HEK293T (cell line): ENCODE data around the gene CNOT6.

Experiments used
- CTCF ChIA-PET: fragments of 350-600 bp; formaldehyde crosslinking; extraction: SDS; loops from one replicate; lab custom pipeline; 2021; ENCODE audit warnings: antibody characterized with exemption, inconsistent platforms; lab: Yijun Ruan, JAX
- POLR2A ChIA-PET: fragments of 350-600 bp; formaldehyde crosslinking; extraction: SDS; loops from one replicate; lab custom pipeline; 2020; ENCODE audit warnings: antibody characterized with exemption, inconsistent platforms; lab: Yijun Ruan, JAX
- DNase-seq: peaks from one replicate; pipeline ENCODE4 v3.0.0; 2012; ENCODE audit warnings: mixed read lengths; ENCODE audit errors: extremely low spot score
- ARNT ChIP-seq: fragments of 450-650 bp; IDR thresholded peaks from 2 replicates; pipeline ENCODE4 v1.6.1; 2017; ENCODE audit warnings: mild to moderate bottlenecking
- BHLHE40 ChIP-seq: fragments of 450-650 bp; IDR thresholded peaks from 2 replicates; pipeline ENCODE4 v1.6.1; 2016; ENCODE audit warnings: mild to moderate bottlenecking, moderate library complexity, borderline replicate concordance
- CTBP1 ChIP-seq: fragments of 450-650 bp; IDR thresholded peaks from 2 replicates; pipeline ENCODE4 v1.6.1; 2016; ENCODE audit warnings: borderline replicate concordance
- ELF4 ChIP-seq: fragments of 450-650 bp; IDR thresholded peaks from 2 replicates; pipeline ENCODE4 v1.6.1; 2017; ENCODE audit warnings: antibody characterized with exemption
- FOXA1 ChIP-seq: fragments of 450-650 bp; IDR thresholded peaks from 2 replicates; pipeline ENCODE4 v1.6.1; 2016; ENCODE audit warnings: mild to moderate bottlenecking
- FOXK2 ChIP-seq: fragments of 450-650 bp; IDR thresholded peaks from 2 replicates; pipeline ENCODE4 v1.6.1; 2016; ENCODE audit warnings: mild to moderate bottlenecking
- FOXM1 ChIP-seq: fragments of 450-650 bp; IDR thresholded peaks from 2 replicates; pipeline ENCODE4 v1.6.1; 2017; ENCODE audit warnings: mild to moderate bottlenecking, borderline replicate concordance
- HDGF ChIP-seq: fragments of 450-650 bp; IDR thresholded peaks from 2 replicates; pipeline ENCODE4 v1.6.1; 2017; ENCODE audit warnings: antibody characterized with exemption, borderline replicate concordance
- L3MBTL2 ChIP-seq: fragments of 450-650 bp; conservative IDR thresholded peaks from 2 replicates; pipeline ENCODE4 v1.6.1; 2016; ENCODE audit warnings: mild to moderate bottlenecking
- LEF1 ChIP-seq: fragments of 450-650 bp; IDR thresholded peaks from 2 replicates; pipeline ENCODE4 v1.6.1; 2017; ENCODE audit warnings: mild to moderate bottlenecking, borderline replicate concordance
- NFRKB ChIP-seq: fragments of 450-650 bp; IDR thresholded peaks from 2 replicates; pipeline ENCODE4 v1.6.1; 2016; ENCODE audit warnings: mild to moderate bottlenecking, moderate library complexity
- SP1 ChIP-seq: fragments of 450-650 bp; IDR thresholded peaks from 2 replicates; pipeline ENCODE4 v1.6.1; 2017
- SUZ12 ChIP-seq: fragments of 450-650 bp; IDR thresholded peaks from 2 replicates; pipeline ENCODE4 v1.6.1; 2016; ENCODE audit warnings: mild to moderate bottlenecking
- TARDBP ChIP-seq: fragments of 450-650 bp; IDR thresholded peaks from 2 replicates; pipeline ENCODE4 v1.6.1; 2016
- ZNF384 ChIP-seq: fragments of 450-650 bp; IDR thresholded peaks from 2 replicates; pipeline ENCODE4 v1.6.1; 2016
- TF ChIP-seq, protein P1 (sequence below): fragments of 450-650 bp; IDR thresholded peaks from 2 replicates; pipeline ENCODE4 v1.6.1; 2016

Gene CNOT6

DNA sequence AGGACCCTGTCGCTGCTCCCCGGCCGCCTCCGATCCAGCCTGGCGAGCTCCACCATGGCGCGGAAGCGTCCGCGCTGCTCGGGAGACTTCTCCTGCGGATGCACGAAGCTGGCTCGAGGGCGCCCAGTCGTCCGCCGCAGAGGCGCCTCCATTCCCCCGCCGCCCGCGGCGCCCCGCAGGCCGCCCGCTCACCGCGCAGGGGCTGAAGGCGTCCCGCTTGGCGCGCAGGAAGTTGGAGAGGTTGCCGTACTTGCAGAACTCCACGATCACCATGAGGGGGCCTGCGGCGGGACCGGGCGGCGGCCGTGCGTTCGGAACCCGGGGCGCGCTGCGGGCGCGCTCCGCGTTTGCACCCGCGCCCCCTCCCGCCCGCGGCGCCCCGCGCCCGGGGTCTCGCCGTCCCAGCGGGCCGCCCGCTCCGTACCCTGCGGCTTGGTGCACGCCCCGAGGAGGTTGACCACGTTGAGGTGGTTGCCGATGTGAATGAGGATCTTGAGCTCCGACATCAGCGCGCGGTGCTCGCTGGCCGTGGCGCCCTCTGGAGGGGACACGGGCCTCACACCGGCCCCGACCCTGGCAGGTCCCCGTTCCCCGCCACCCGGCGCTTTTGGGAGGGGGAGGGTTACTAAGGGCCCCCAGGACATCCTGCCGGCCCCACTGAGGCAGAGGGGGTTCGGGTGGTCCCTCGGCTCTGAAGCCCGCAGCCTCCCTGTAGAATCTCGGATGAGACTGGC lies 124.8 kb downstream of the CNOT6 start:
- TF ChIP-seq FOXM1: peak; percentile 58; the same call in 1 of the 2 replicates
- TF ChIP-seq BHLHE40: no peak
- peak; percentile 93 for DNase-seq
- CTCF ChIA-PET: interaction anchor here (0.6 to 1.6 kb wide), 14 partner anchors 9 to 554 kb away, joined by 3 to 11 read pairs (median 4); partner anchors contain the start of gene FLT4
- POLR2A ChIA-PET: interaction anchor here (0.5 to 1.9 kb wide), 9 partner anchors 9 to 886 kb away, joined by 3 to 10 read pairs (median 4); partner anchors contain the start of gene MAML1

DNA sequence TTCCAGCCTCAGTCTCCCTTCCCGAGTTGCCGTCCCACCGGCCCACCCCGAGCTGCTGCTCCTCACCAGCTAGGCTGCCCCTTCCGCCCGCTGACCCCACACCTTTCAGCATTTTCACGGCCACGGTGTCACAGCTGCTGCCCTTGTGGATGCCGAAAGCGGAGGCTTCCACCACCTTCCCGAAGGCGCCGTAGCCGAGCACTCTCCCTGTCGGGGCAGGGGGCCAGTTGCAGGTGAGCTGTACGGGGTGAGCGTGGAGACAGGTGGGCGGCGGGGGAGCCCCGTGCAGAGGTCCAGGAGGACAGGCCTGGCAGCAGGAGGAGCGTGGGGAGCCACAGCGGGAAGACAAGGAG lies 125.4 kb downstream of the CNOT6 start:
- ChIA-PET CTCF (interaction anchor here (0.6 to 1.6 kb wide), 12 partner anchors 10 to 553 kb away, joined by 3 to 11 read pairs (median 4); partner anchors contain the start of gene FLT4), POLR2A (interaction anchor here (0.5 to 1.9 kb wide), 9 partner anchors 8 to 887 kb away, joined by 3 to 10 read pairs (median 4); partner anchors contain the start of gene MAML1)
- no peak for DNase-seq
- no peak for TF ChIP-seq FOXM1

DNA sequence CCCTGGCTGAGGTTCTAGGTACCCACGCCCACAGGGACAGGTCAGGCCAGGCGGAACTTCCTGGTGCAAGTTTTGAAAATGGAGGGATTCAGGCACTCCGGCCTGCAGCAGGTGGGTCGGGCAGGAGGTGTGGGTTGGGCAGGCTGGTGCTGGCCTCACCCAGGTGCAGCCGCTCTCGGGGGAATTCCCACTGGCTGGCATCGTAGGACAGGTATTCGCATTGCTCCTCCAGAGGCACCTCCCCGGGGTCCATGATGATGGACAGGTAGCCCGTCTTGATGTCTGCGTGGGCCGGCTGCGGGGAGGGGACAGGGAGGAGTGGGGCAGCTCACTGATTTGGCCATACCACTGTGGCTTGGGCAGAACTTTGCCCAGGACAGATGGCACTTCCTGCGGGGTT lies 125.8 kb downstream of the CNOT6 start:
- CTCF ChIA-PET: interaction anchor here (0.8 to 1.6 kb wide), 4 partner anchors 10 to 45 kb away, joined by 3 to 11 read pairs (median 6); no protein-coding TSS in a partner anchor
- POLR2A ChIA-PET: interaction anchor here (0.8 to 1.9 kb wide), 4 partner anchors 14 to 99 kb away, joined by 3 to 10 read pairs (median 4); no protein-coding TSS in a partner anchor
- DNase-seq: no peak
- no peak for TF ChIP-seq SP1
- TF ChIP-seq FOXK2: no peak
- TF ChIP-seq CTBP1: no peak
- TF ChIP-seq ZNF384: no peak
- no peak for TF ChIP-seq HDGF
- TF ChIP-seq BHLHE40: no peak
- TF ChIP-seq FOXA1: no peak
- no peak for TF ChIP-seq L3MBTL2
- no peak for TF ChIP-seq ELF4
- TF ChIP-seq TARDBP: no peak
- no peak for TF ChIP-seq ARNT
- TF ChIP-seq FOXM1: no peak

DNA sequence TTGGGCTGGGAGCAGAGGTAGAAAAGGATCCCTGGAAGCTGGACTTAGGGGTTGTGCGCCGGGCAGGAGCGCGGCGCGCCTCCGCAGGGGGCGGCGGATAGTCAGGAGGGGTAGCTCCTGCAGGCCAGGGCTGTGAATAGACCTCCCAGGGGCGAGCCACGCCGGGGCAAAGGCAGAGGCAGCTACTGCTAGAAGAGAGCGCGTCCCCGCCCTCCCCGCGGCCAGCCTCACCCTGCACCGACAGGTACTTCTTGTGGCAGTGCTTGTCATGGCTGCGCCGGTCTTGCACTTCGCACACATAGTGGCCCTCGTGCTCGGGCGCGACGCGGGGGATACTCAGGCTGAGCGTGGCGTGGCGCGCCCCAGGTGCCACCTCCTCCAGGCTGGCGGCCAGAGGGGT lies 127.1 kb downstream of the CNOT6 start:
- POLR2A ChIA-PET: interaction anchor here (0.5 kb wide), 1 partner anchor 16 kb away, joined by 3 read pairs; no protein-coding TSS in a partner anchor
- TF ChIP-seq FOXA1: no peak
- TF ChIP-seq FOXM1: no peak
- no peak for TF ChIP-seq NFRKB
- no peak for TF ChIP-seq ELF4
- no peak for TF ChIP-seq BHLHE40
- no peak for TF ChIP-seq HDGF
- TF ChIP-seq FOXK2: no peak
- TF ChIP-seq SP1: no peak
- no peak for TF ChIP-seq ZNF384
- TF ChIP-seq L3MBTL2: no peak
- no peak for TF ChIP-seq CTBP1
- DNase-seq: no peak
- CTCF ChIA-PET: no interaction called here

DNA sequence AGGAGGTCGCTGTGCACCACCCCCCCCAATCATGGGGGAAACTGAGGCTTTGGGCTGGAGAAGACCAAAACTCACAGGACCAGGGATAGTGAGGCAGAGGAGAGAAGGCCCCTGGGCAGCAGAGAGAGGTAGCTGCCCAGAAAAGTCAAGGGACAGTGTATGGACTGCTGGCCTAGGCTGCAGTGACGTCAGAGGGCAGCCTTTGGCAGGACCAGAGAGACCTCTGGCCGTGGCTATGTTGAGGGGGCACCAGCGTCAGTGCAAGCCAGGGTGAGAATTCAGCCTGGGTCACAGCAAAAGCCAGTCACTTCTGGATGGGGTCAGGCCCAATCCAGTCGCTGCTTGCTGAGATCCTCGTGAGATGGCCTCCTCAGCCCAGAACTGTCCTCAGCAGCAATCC lies 128.7 kb downstream of the CNOT6 start:
- ChIA-PET CTCF (no interaction called here), POLR2A (no interaction called here)
- no peak for DNase-seq

DNA sequence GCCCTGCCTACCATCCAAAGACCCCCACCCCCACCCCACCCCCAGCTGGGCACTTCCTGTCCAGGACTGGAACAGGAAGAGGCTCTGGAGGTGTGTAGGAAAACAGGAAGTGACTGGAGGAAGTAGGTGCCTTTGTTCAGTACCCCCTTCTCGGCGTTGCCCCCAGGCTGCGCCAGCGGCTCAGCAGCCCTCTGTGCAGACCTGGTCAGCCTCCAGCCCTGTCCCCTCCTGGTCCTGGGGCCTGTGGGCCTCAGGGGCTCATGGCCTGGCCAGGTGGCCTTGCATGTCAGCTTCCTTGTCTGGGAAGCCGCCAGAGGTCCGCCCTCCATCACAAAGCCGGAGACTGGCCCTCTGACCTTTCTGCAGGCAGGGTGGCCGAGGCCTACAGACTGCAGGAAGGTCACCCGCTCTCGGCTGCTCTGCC lies 129.2 kb downstream of the CNOT6 start:
- TF ChIP-seq, protein P1, sequence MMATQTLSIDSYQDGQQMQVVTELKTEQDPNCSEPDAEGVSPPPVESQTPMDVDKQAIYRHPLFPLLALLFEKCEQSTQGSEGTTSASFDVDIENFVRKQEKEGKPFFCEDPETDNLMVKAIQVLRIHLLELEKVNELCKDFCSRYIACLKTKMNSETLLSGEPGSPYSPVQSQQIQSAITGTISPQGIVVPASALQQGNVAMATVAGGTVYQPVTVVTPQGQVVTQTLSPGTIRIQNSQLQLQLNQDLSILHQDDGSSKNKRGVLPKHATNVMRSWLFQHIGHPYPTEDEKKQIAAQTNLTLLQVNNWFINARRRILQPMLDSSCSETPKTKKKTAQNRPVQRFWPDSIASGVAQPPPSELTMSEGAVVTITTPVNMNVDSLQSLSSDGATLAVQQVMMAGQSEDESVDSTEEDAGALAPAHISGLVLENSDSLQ: no peak
- TF ChIP-seq NFRKB (no peak), HDGF (no peak), FOXM1 (no peak), ELF4 (no peak), LEF1 (no peak), FOXA1 (no peak), SP1 (no peak), SUZ12 (no peak), L3MBTL2 (no peak), ZNF384 (no peak)
- ChIA-PET POLR2A (no interaction called here), CTCF (no interaction called here)
- no peak for DNase-seq

More for the DNA sequence above, 128.7 kb downstream of the CNOT6 start:
- TF ChIP-seq ELF4: no peak
- no peak for TF ChIP-seq ARNT
- TF ChIP-seq ZNF384: no peak
- no peak for TF ChIP-seq FOXA1
- no peak for TF ChIP-seq NFRKB
- no peak for TF ChIP-seq LEF1
- TF ChIP-seq FOXM1: no peak
- TF ChIP-seq CTBP1: no peak

DNA sequence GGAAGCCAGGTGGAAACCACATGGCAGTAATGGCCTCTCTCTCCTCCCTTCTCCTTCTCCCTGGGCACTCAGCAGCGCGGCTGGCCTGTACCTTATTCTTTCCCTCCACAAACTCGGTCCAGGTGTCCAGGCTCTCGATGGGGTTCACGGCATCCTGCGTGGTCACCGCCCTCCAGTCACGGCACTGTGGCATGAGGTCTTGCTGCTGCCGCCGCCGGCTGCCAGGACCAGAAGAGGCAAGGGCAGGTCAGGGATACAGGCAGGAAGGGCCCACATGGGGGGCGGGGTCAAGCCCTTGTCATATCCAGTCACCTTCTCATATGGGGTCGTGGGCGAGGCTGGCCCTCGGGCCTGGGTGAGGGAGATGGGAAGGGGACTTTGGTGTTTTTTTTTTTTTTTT lies 129.7 kb downstream of the CNOT6 start:
- POLR2A ChIA-PET: no interaction called here
- no peak for DNase-seq
- TF ChIP-seq BHLHE40: no peak
- TF ChIP-seq, protein P1: no peak
- TF ChIP-seq FOXK2: no peak
- TF ChIP-seq ARNT: no peak
- no peak for TF ChIP-seq FOXA1
- TF ChIP-seq ELF4: no peak
- no peak for TF ChIP-seq SP1
- CTCF ChIA-PET: no interaction called here
